HG03103 (cell line): Measurements from ENCODE around the gene SESN1.

Experiments used
- ATAC-seq: cut with Tn5 transposase; IDR thresholded peaks from one replicate; pipeline ENCODE4 v1.9.1; 2021; ENCODE audit warnings: low read depth; ENCODE audit not compliant: unreplicated experiment

The SESN1 gene

GRCh38 chr6:108944707-108945680 is 149.7 kb downstream of the SESN1 start:
- no peak for ATAC-seq

- no peak for ATAC-seq
Measured at GRCh38 chr6:108944071-108944470, 150.6 kb downstream of the SESN1 start.

GRCh38 chr6:108942556-108943492 is 151.8 kb downstream of the SESN1 start:
- no peak for ATAC-seq

- no peak for ATAC-seq
Measured at GRCh38 chr6:108941859-108942258, 152.8 kb downstream of the SESN1 start.

- ATAC-seq, result no peak
Measured at GRCh38 chr6:108941281-108941680, 153.4 kb downstream of the SESN1 start.

- ATAC-seq, result no peak
Measured at GRCh38 chr6:108940741-108941140, 153.9 kb downstream of the SESN1 start.

- ATAC-seq, result no peak
Measured at GRCh38 chr6:108937170-108937569, 157.5 kb downstream of the SESN1 start.
